SK-N-SH (cell line): ENCODE measurements around the gene SLC24A4. TPM values are rescaled to one million over a fixed set of nuclear protein-coding genes. Genes with fewer than 3 reads are reported as not detected.
A peak's percentile ranks its signal among the peaks of the same experiment; 100 is the strongest.

ENCODE experiments used
- CTCF ChIA-PET: fragments of 300-600, 350-600 bp; formaldehyde crosslinking; extraction: SDS; loops from one replicate; lab custom pipeline; 2021; lab: Yijun Ruan, JAX
- POLR2A ChIA-PET: fragments of 350-600 bp; sonication (Branson Sonifier 250); formaldehyde crosslinking; extraction: SDS; loops from one replicate; lab custom pipeline; 2020; ENCODE audit warnings: antibody characterized with exemption, inconsistent platforms; lab: Yijun Ruan, JAX
- DNase-seq: peaks from one replicate; pipeline ENCODE4 v3.0.0; 2012
- H2AFZ ChIP-seq: fragments of 200-600 bp; sonication (generic); 2 replicates; pipeline ENCODE4 v1.8.1; 2016; ENCODE audit warnings: antibody characterized with exemption, mild to moderate bottlenecking, low read depth
- H3F3A ChIP-seq: fragments of 200-600 bp; sonication (generic); replicated peaks from 2 replicates; pipeline ENCODE3; 2016; ENCODE audit warnings: antibody characterized with exemption, mild to moderate bottlenecking; ENCODE audit not compliant: insufficient read depth
- H3K27ac ChIP-seq, 2 experiments: fragments of 200-500 bp in 1 of 2; fragments of 200-600 bp in 1 of 2; sonication (Bioruptor generic) in 1 of 2; sonication (generic), shearing (Covaris generic) in 1 of 2; 2 replicates each; pipeline versions ENCODE4 v1.5.1 to v1.6.1; 2014 to 2016; ENCODE audit warnings: low read depth in 2 of 2, inconsistent platforms in 1 of 2, low read length in 1 of 2, mild to moderate bottlenecking in 1 of 2, mixed read lengths in 1 of 2
- H3K27me3 ChIP-seq: fragments of 200-600 bp; sonication (generic), shearing (Covaris generic); 2 replicates; pipeline ENCODE4 v1.6.1; 2016; ENCODE audit warnings: mixed run types; ENCODE audit not compliant: insufficient read depth
- H3K36me3 ChIP-seq, 2 experiments: fragments of 200-500 bp in 1 of 2; fragments of 200-600 bp in 1 of 2; sonication (Bioruptor generic) in 1 of 2; sonication (generic) in 1 of 2; replicated peaks in 1 of 2; 2 replicates each; pipeline versions ENCODE3 to v1.5.1; 2014 to 2016; ENCODE audit warnings: low read length in 1 of 2, mild to moderate bottlenecking in 1 of 2; ENCODE audit not compliant: insufficient read depth in 2 of 2, control insufficient read depth in 1 of 2
- H3K4me1 ChIP-seq, 2 experiments: fragments of 200-500 bp in 1 of 2; fragments of 200-600 bp in 1 of 2; sonication (Bioruptor generic) in 1 of 2; sonication (generic), shearing (Covaris generic) in 1 of 2; 2 replicates each; pipeline versions ENCODE4 v1.5.1 to v1.6.1; 2014 to 2016; ENCODE audit warnings: low read depth in 1 of 2, low read length in 1 of 2, mixed run types in 1 of 2; ENCODE audit not compliant: insufficient read depth in 2 of 2, control insufficient read depth in 1 of 2
- H3K4me2 ChIP-seq: fragments of 200-600 bp; sonication (generic), shearing (Covaris generic); 2 replicates; pipeline ENCODE4 v1.6.1; 2017; ENCODE audit warnings: mixed run types
- H3K4me3 ChIP-seq, 2 experiments: fragments of 200-500 bp in 1 of 2; fragments of 200-600 bp in 1 of 2; sonication (Bioruptor generic) in 1 of 2; sonication (generic), shearing (Covaris generic) in 1 of 2; 2 replicates each; pipeline versions ENCODE4 v1.5.1 to v1.8.1; 2014 to 2016; ENCODE audit warnings: low read depth in 2 of 2, inconsistent platforms in 1 of 2, low read length in 1 of 2, mild to moderate bottlenecking in 1 of 2, mixed read lengths in 1 of 2, moderate library complexity in 1 of 2
- H3K79me2 ChIP-seq: fragments of 200-600 bp; sonication (generic); 2 replicates; pipeline ENCODE4 v1.8.1; 2017; ENCODE audit warnings: mild to moderate bottlenecking; ENCODE audit not compliant: insufficient read depth
- H3K9ac ChIP-seq: fragments of 200-600 bp; sonication (generic); 2 replicates; pipeline ENCODE4 v1.6.1; 2017; ENCODE audit warnings: mixed run types
- H3K9me2 ChIP-seq: fragments of 200-600 bp; sonication (generic); 2 replicates; pipeline ENCODE4 v1.6.1; 2017; ENCODE audit warnings: mixed run types
- H3K9me3 ChIP-seq: fragments of 200-600 bp; sonication (generic); 2 replicates; pipeline ENCODE4 v1.6.1; 2017; ENCODE audit warnings: mixed run types, mild to moderate bottlenecking, moderate library complexity
- H4K20me1 ChIP-seq: fragments of 200-600 bp; sonication (generic); 2 replicates; pipeline ENCODE4 v1.6.1; 2017; ENCODE audit warnings: mild to moderate bottlenecking, mixed run types; ENCODE audit not compliant: insufficient read depth
- CHD2 ChIP-seq: fragments of 150-350 bp; IDR thresholded peaks from 2 replicates; pipeline ENCODE4 v1.6.1; 2018; ENCODE audit warnings: low read length; ENCODE audit not compliant: partially characterized antibody
- CTCF ChIP-seq: fragments of 200-600 bp; sonication (generic); IDR thresholded peaks from 2 replicates; pipeline ENCODE4 v1.6.1; 2017; ENCODE audit warnings: antibody characterized with exemption, mild to moderate bottlenecking, moderate library complexity
- EP300 ChIP-seq, 2 experiments: IDR thresholded peaks; 2 replicates each; pipeline versions ENCODE4 v1.4.0 to v1.6.1; 2012; ENCODE audit warnings: borderline replicate concordance in 1 of 2, low read depth in 1 of 2, low read length in 1 of 2
- EZH2phosphoT487 ChIP-seq: fragments of 200-600 bp; sonication (generic); IDR thresholded peaks from 2 replicates; pipeline ENCODE4 v1.6.1; 2017; ENCODE audit warnings: low read depth, mixed run types, mild to moderate bottlenecking, antibody characterized with exemption, moderate library complexity, borderline replicate concordance
- FOXM1 ChIP-seq: IDR thresholded peaks from 2 replicates; pipeline ENCODE4 v1.4.0; 2012; ENCODE audit warnings: low read depth, mild to moderate bottlenecking
- MXI1 ChIP-seq: IDR thresholded peaks from 2 replicates; pipeline ENCODE4 v1.6.1; 2012; ENCODE audit warnings: mild to moderate bottlenecking, low read depth, low read length, improper control_type of control experiment
- NFIC ChIP-seq: IDR thresholded peaks from 2 replicates; pipeline ENCODE4 v1.4.0; 2012; ENCODE audit warnings: borderline replicate concordance
- NRF1 ChIP-seq: IDR thresholded peaks from 2 replicates; pipeline ENCODE4 v1.6.1; 2012; ENCODE audit warnings: low read depth, mild to moderate bottlenecking, low read length
- POLR2AphosphoS5 ChIP-seq: IDR thresholded peaks from 2 replicates; pipeline ENCODE4 v1.6.1; 2012; ENCODE audit warnings: low read depth, low read length
- RCOR1 ChIP-seq: fragments of 150-350 bp; IDR thresholded peaks from 2 replicates; pipeline ENCODE4 v1.6.1; 2017; ENCODE audit warnings: antibody characterized with exemption, low read length
- RXRA ChIP-seq: IDR thresholded peaks from 2 replicates; pipeline ENCODE4 v1.4.0; 2012; ENCODE audit warnings: low read depth, mild to moderate bottlenecking, borderline replicate concordance
- TCF12 ChIP-seq: IDR thresholded peaks from 2 replicates; pipeline ENCODE4 v1.4.0; 2012
- ZBTB33 ChIP-seq: IDR thresholded peaks from 2 replicates; pipeline ENCODE4 v1.4.0; 2012; ENCODE audit warnings: low read depth, borderline replicate concordance
- WGBS: methylation state at CpG from one replicate; pipeline ENCODE4 v1.1.6; 2017; ENCODE audit warnings: low lambda C conversion rate; 5-methylcytosine and 5-hydroxymethylcytosine counted together
- polyA plus RNA-seq, 3 experiments: library from polyadenylated mRNA; depleted of rRNA; stranded (reverse); fragments of >200 nt; gene quantifications; 2 replicates each; pipeline ENCODE4 v1.2.3, GENCODE V29; 2012
- TF ChIP-seq, protein P1 (sequence below): IDR thresholded peaks from 2 replicates; pipeline ENCODE4 v1.4.0; 2012; ENCODE audit warnings: low read depth

SLC24A4 gene
- polyA plus RNA-seq, 1 of the 3 experiments (the other 2 are of a cell fraction): 0.07 TPM

- H4K20me1 ChIP-seq: no peaks in the 10 kb centered on the region
- no peaks in the 10 kb centered on the region for H3K36me3 ChIP-seq
- 61% methylated on average over 4 of the region's 4 CpGs for WGBS
- no peak overlapping the region for H3K4me2 ChIP-seq
- no peak for TF ChIP-seq FOXM1
- TF ChIP-seq CTCF: no peak
- no peak for TF ChIP-seq ZBTB33
- TF ChIP-seq, protein P1, sequence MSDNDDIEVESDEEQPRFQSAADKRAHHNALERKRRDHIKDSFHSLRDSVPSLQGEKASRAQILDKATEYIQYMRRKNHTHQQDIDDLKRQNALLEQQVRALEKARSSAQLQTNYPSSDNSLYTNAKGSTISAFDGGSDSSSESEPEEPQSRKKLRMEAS: no peak
- no peaks in the 10 kb centered on the region for H3K9me2 ChIP-seq
- 0 out of 2 replicates have a peak overlapping the region, but pooled peaks have one; percentile 42 for H2AFZ ChIP-seq
- H3K79me2 ChIP-seq: no peaks in the 10 kb centered on the region
- ChIA-PET POLR2A (no interaction called here), CTCF (no interaction called here)
- no peak for DNase-seq
- H3K4me1 ChIP-seq: no peaks in the 10 kb centered on the region
- no peak overlapping the region for H3K9ac ChIP-seq
- no peak overlapping the region for H3K27ac ChIP-seq
- no peak overlapping the region for H3K4me3 ChIP-seq
- H3F3A ChIP-seq: no peaks in the 10 kb centered on the region
- no peaks in the 10 kb centered on the region for H3K9me3 ChIP-seq
- no peaks in the 10 kb centered on the region for H3K27me3 ChIP-seq
Measured at GRCh38 chr14:92494512-92494911, 171.5 kb downstream of the SLC24A4 start.

DNA sequence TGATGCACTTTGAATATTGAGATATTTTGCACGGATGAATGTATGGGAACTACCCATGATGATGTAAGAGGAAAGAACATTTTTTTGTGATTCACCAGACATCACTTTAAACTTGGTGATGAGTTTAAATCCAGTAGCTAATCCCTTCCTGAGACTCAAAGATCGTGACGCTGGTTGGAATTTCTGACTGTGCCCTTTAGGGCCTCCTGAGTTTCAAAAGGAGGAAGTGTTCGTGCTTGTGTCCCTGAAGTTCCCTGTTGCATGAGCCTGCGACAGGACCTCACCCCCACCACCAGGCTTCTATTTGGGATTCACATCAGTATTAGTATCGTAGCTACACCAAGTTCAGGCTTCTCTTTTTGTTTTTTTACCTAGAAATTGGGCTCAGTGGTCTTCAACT is 172.1 kb downstream of the SLC24A4 start:
- no peak overlapping the region for H3K9ac ChIP-seq
- no peaks in the 10 kb centered on the region for H3F3A ChIP-seq
- no peak for DNase-seq
- TF ChIP-seq NFIC (no peak), EZH2phosphoT487 (no peak), TCF12 (no peak), EP300 (IDR thresholded peaks at IDR 0.05; ENCODE audit: borderline replicate concordance in 1 of 2, low read depth in 1 of 2, low read length in 1 of 2) (no peak), NRF1 (no peak), RXRA (no peak), RCOR1 (no peak), MXI1 (no peak), CHD2 (no peak), POLR2AphosphoS5 (no peak)
- H3K9me3 ChIP-seq: no peaks in the 10 kb centered on the region
- H3K9me2 ChIP-seq: no peaks in the 10 kb centered on the region
- H2AFZ ChIP-seq: peak overlapping the region; percentile 73; the same call in 1 of the 2 replicates
- no peak overlapping the region for H3K4me3 ChIP-seq
- H3K27me3 ChIP-seq: no peaks in the 10 kb centered on the region
- POLR2A ChIA-PET: no interaction called here
- no peaks in the 10 kb centered on the region for H3K4me1 ChIP-seq
- WGBS: 35% methylated on average over 6 of the region's 6 CpGs
- no peaks in the 10 kb centered on the region for H3K79me2 ChIP-seq
- no peak overlapping the region for H3K4me2 ChIP-seq
- H3K27ac ChIP-seq: no peak overlapping the region
- CTCF ChIA-PET: no interaction called here
- H4K20me1 ChIP-seq: no peaks in the 10 kb centered on the region
- H3K36me3 ChIP-seq: no peaks in the 10 kb centered on the region
